ENCODE data around the gene CREB5.

- no peak for TF ChIP-seq CTCF (IDR thresholded peaks at IDR 0.05; ENCODE audit: poor library complexity, severe bottlenecking)
- TF ChIP-seq EZH2 (IDR thresholded peaks at IDR 0.05; ENCODE audit: borderline replicate concordance, insufficient read depth, low read length, poor library complexity, severe bottlenecking), result no peak
- no peak for TF ChIP-seq POLR2AphosphoS5 (IDR thresholded peaks at IDR 0.05)
- no peak for TF ChIP-seq REST (IDR thresholded peaks at IDR 0.05; ENCODE audit: borderline replicate concordance)
- TF ChIP-seq EP300 (conservative IDR thresholded peaks at IDR 0.05; ENCODE audit: poor library complexity, severe bottlenecking), result no peak
- TF ChIP-seq MXI1 (conservative IDR thresholded peaks at IDR 0.05; ENCODE audit: poor library complexity, severe bottlenecking), result no peak
- TF ChIP-seq TAF1 (IDR thresholded peaks at IDR 0.05; ENCODE audit: low read depth), result no peak
Observed at GRCh38 chr7:28627263-28627653, 214.9 kb downstream of the CREB5 start.
